Gastroesophageal sphincter (tissue), 4 donors: ENCODE results near the gene RNF144A. TPM values are rescaled to one million over a fixed set of nuclear protein-coding genes. Genes with fewer than 3 reads are reported as not detected.

Experiments used
- ATAC-seq: fragments of 150-250 bp; one replicate; pipeline ENCODE4 v1.9.1; 2016; ENCODE audit warnings: mild to moderate bottlenecking, moderate library complexity
- H3K27ac ChIP-seq, 4 donors: fragments of 200-600 bp; sonication (generic) in 3 of 4; 1 replicate in 3 of 4; 2 replicates in 1 of 4; pipeline ENCODE4 v1.5.1; 2016 to 2019
- H3K27me3 ChIP-seq: fragments of 200-600 bp; sonication (generic); one replicate; pipeline ENCODE4 v1.5.1; 2019
- H3K36me3 ChIP-seq, 2 donors: fragments of 200-600 bp; sonication (generic); one replicate each; pipeline ENCODE4 v1.5.1; 2019; ENCODE audit warnings: control low read depth in 1 of 2
- H3K4me1 ChIP-seq, 3 donors: fragments of 200-600 bp; sonication (generic); 1 replicate in 2 of 3; 2 replicates in 1 of 3; pipeline ENCODE4 v1.5.1; 2016 to 2019; ENCODE audit warnings: control low read depth in 2 of 3
- H3K4me3 ChIP-seq, 2 donors: fragments of 200-600 bp; sonication (generic); one replicate each; pipeline ENCODE4 v1.5.1; 2019; ENCODE audit warnings: mild to moderate bottlenecking in 1 of 2, moderate library complexity in 1 of 2
- H3K9me3 ChIP-seq, 3 donors: fragments of 200-600 bp; sonication (generic); one replicate each; pipeline ENCODE4 v1.5.1; 2017 to 2019; ENCODE audit warnings: control low read depth in 2 of 3
- CTCF ChIP-seq, 4 experiments: fragments of 200-600 bp in 2 of 4; fragments of 450-650 bp in 2 of 4; sonication (generic) in 1 of 4; IDR thresholded peaks; one replicate each; pipeline ENCODE4 v1.5.1; 2017 to 2019; ENCODE audit warnings: antibody characterized with exemption in 4 of 4, mild to moderate bottlenecking in 2 of 4, moderate library complexity in 2 of 4
- EP300 ChIP-seq: sonication (generic); formaldehyde crosslinking; IDR thresholded peaks from one replicate; pipeline ENCODE4 v1.6.1; 2017; ENCODE audit warnings: antibody characterized with exemption, mild to moderate bottlenecking
- POLR2A ChIP-seq, 2 donors: fragments of 450-650 bp; IDR thresholded peaks; one replicate each; pipeline ENCODE4 v1.6.1; 2017; ENCODE audit warnings: antibody characterized with exemption in 2 of 2, mild to moderate bottlenecking in 2 of 2, moderate library complexity in 1 of 2
- POLR2AphosphoS5 ChIP-seq: sonication (generic); formaldehyde crosslinking; IDR thresholded peaks from one replicate; pipeline ENCODE4 v1.6.1; 2017; ENCODE audit warnings: antibody characterized with exemption
- WGBS, 2 donors: methylation state at CpG; one replicate each; pipeline ENCODE4 v1.1.5; 2018; ENCODE audit warnings: low coverage in 1 of 2; 5-methylcytosine and 5-hydroxymethylcytosine counted together
- total RNA-seq, 4 donors: library from RNA; depleted of rRNA; stranded (reverse); fragments of >200 nt; gene quantifications; one replicate each; pipeline ENCODE4 v1.1.0, GENCODE V29; 2016

Gene RNF144A
- total RNA-seq, 4 donors from 2014 or later: 7.2 to 12.9 (median 8.8) TPM

GRCh38 chr2:6881046-6881445 is 36.2 kb upstream of the RNF144A start:
- H3K36me3 ChIP-seq: no peaks in the 10 kb centered on the region
- WGBS, 2 donors: 89 to 100% methylated on average over 1 of the region's 1 CpG
- TF ChIP-seq POLR2A (IDR thresholded peaks at IDR 0.05) (no peak), POLR2AphosphoS5 (no peak), EP300 (no peak), CTCF (IDR thresholded peaks at IDR 0.05) (no peak)
- peaks cover 0 to 34% (median 2%) of the 10 kb centered on the region in 3 donors for H3K4me1 ChIP-seq
- no peaks in the 10 kb centered on the region for H3K27me3 ChIP-seq
- no peaks in the 10 kb centered on the region for H3K9me3 ChIP-seq
- no peak for ATAC-seq
- H3K27ac ChIP-seq: no peak overlapping the region
- H3K4me3 ChIP-seq: no peak overlapping the region

- TF ChIP-seq CTCF (IDR thresholded peaks at IDR 0.05) (no peak), EP300 (no peak)
- H3K36me3 ChIP-seq: peaks cover 0 to under 1% of the 10 kb centered on the region in 2 donors
- no peak for ATAC-seq
Measured at GRCh38 chr2:6881516-6881915, 35.7 kb upstream of the RNF144A start.

GRCh38 chr2:6883448-6884122 is 33.6 kb upstream of the RNF144A start:
- H3K27me3 ChIP-seq: no peaks in the 10 kb centered on the region
- H3K9me3 ChIP-seq: no peaks in the 10 kb centered on the region
- H3K4me1 ChIP-seq: peaks cover 0 to 18% (median 0%) of the 10 kb centered on the region in 3 donors
- no peak for ATAC-seq
- peaks cover 0 to 19% of the 10 kb centered on the region in 2 donors for H3K36me3 ChIP-seq
- 66 to 75% methylated on average over 5 to 7 of the region's 7 CpGs for WGBS, 2 donors
- no peak for TF ChIP-seq CTCF (IDR thresholded peaks at IDR 0.05)
- TF ChIP-seq POLR2A (IDR thresholded peaks at IDR 0.05): no peak
- no peak for TF ChIP-seq POLR2AphosphoS5
- no peak for TF ChIP-seq EP300
- no peak overlapping the region for H3K27ac ChIP-seq
- no peak overlapping the region for H3K4me3 ChIP-seq

More at GRCh38 chr2:6881516-6881915, 35.7 kb upstream of the RNF144A start:
- WGBS, 2 donors: 93 to 100% methylated on average over 2 to 3 of the region's 5 CpGs
- peaks cover 0 to 34% (median 2%) of the 10 kb centered on the region in 3 donors for H3K4me1 ChIP-seq
- no peak overlapping the region for H3K4me3 ChIP-seq
- H3K27me3 ChIP-seq: no peaks in the 10 kb centered on the region
- H3K9me3 ChIP-seq: no peaks in the 10 kb centered on the region
- no peak overlapping the region for H3K27ac ChIP-seq

GRCh38 chr2:6885551-6885950 is 31.7 kb upstream of the RNF144A start:
- WGBS, 2 donors: 79 to 82% methylated on average over 2 of the region's 2 CpGs
- Histone ChIP-seq H3K4me3 (no peak overlapping the region), H3K36me3 (peaks cover 0 to 33% of the 10 kb centered on the region in 2 donors), H3K27me3 (no peaks in the 10 kb centered on the region), H3K4me1 (peaks cover 0 to 8% (median 0%) of the 10 kb centered on the region in 3 donors), H3K27ac (no peak overlapping the region), H3K9me3 (no peaks in the 10 kb centered on the region)
- TF ChIP-seq EP300: no peak
- no peak for TF ChIP-seq CTCF (IDR thresholded peaks at IDR 0.05)
- no peak for TF ChIP-seq POLR2AphosphoS5
- TF ChIP-seq POLR2A (IDR thresholded peaks at IDR 0.05): no peak
- ATAC-seq: no peak

GRCh38 chr2:6885968-6886367 is 31.2 kb upstream of the RNF144A start:
- Histone ChIP-seq H3K9me3 (no peaks in the 10 kb centered on the region), H3K4me3 (no peak overlapping the region), H3K27me3 (no peaks in the 10 kb centered on the region), H3K27ac (no peak overlapping the region), H3K36me3 (peaks cover 0 to 34% of the 10 kb centered on the region in 2 donors), H3K4me1 (peaks cover 0 to 8% (median 0%) of the 10 kb centered on the region in 3 donors)
- TF ChIP-seq POLR2AphosphoS5: no peak
- no peak for TF ChIP-seq POLR2A (IDR thresholded peaks at IDR 0.05)
- TF ChIP-seq CTCF (IDR thresholded peaks at IDR 0.05): no peak
- WGBS, 2 donors: 83 to 86% methylated on average over 3 of the region's 3 CpGs
- no peak for ATAC-seq
